Uterus (tissue), 2 donors: ENCODE measurements around the gene CENPN.

Experiments
- POLR2A ChIP-seq, 2 donors: fragments of 450-650 bp; IDR thresholded peaks; one replicate each; pipeline ENCODE4 v1.6.1; 2016; ENCODE audit warnings: antibody characterized with exemption in 2 of 2, mild to moderate bottlenecking in 1 of 2, moderate library complexity in 1 of 2
- TF ChIP-seq, protein P1 (sequence below), 4 experiments: fragments of 200-600 bp in 2 of 4; fragments of 450-650 bp in 2 of 4; sonication (generic) in 2 of 4; IDR thresholded peaks; one replicate each; pipeline ENCODE4 v1.5.1; 2016 to 2019; ENCODE audit warnings: antibody characterized with exemption in 4 of 4, mild to moderate bottlenecking in 2 of 4, moderate library complexity in 1 of 4

DNA sequence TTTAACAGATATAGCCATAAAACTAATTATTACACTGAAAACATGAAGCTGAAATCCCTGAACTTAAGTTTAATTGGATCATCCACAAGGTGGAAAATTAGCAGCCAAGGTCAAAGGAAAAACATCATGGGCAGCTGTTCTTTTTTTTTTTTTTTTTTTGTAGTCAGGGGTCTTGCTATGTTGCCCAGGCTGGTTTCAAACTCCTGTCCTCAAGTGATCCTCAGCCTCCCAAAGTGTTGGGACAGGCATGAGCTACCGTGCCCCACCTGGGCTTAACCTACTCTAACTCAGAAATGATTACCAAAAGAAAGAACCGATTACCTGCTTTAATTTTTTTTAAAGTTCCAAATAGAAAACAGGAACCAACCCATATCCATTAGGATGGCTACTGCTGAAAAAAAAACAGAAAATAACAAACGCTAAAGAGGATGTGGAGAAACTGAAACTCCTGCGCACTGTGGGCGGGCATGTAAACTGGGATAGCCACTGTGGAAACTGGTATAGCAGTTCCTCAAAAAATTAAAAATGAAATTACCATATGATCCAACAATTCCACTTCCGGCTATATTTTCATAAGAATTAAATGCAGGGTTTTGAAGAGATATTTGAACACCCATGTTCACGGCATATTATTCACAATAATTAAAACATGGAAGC lies 8.9 kb upstream of the CENPN start:
- TF ChIP-seq POLR2A (IDR thresholded peaks at IDR 0.05): no peak
- TF ChIP-seq, protein P1, sequence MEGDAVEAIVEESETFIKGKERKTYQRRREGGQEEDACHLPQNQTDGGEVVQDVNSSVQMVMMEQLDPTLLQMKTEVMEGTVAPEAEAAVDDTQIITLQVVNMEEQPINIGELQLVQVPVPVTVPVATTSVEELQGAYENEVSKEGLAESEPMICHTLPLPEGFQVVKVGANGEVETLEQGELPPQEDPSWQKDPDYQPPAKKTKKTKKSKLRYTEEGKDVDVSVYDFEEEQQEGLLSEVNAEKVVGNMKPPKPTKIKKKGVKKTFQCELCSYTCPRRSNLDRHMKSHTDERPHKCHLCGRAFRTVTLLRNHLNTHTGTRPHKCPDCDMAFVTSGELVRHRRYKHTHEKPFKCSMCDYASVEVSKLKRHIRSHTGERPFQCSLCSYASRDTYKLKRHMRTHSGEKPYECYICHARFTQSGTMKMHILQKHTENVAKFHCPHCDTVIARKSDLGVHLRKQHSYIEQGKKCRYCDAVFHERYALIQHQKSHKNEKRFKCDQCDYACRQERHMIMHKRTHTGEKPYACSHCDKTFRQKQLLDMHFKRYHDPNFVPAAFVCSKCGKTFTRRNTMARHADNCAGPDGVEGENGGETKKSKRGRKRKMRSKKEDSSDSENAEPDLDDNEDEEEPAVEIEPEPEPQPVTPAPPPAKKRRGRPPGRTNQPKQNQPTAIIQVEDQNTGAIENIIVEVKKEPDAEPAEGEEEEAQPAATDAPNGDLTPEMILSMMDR (IDR thresholded peaks at IDR 0.05): no peak
